Common myeloid progenitor, CD34-positive (primary cell): ENCODE results near the gene ZCCHC24.

ENCODE experiments used
- CTCF ChIA-PET: fragments of 350-600 bp; sonication (Branson Sonifier 250); formaldehyde crosslinking; loops from one replicate; lab custom pipeline; 2021; ENCODE audit warnings: antibody characterized with exemption; lab: Charles Lee
- POLR2A ChIA-PET: fragments of 350-600 bp; sonication (Branson Sonifier 250); formaldehyde crosslinking; loops from one replicate; lab custom pipeline; 2021; ENCODE audit warnings: antibody characterized with exemption; lab: Charles Lee
- DNase-seq, 3 donors: peaks; one replicate each; pipeline versions ENCODE4 v3.0.0 to v3.0.0-alpha.2; 2013
- H3K27ac ChIP-seq, 2 experiments: 1 replicate in 1 of 2; 2 replicates in 1 of 2; pipeline ENCODE4 v1.7.0; 2013; ENCODE audit warnings: inconsistent platforms in 2 of 2, low read length in 2 of 2, mild to moderate bottlenecking in 2 of 2, low read depth in 1 of 2, moderate library complexity in 1 of 2; ENCODE audit not compliant: severe bottlenecking in 2 of 2, insufficient read depth in 1 of 2, poor library complexity in 1 of 2
- H3K27me3 ChIP-seq, 5 experiments: replicated peaks in 2 of 5; 1 replicate in 3 of 5; 2 replicates in 2 of 5; pipeline versions ENCODE4 v1.6.1 to v1.7.0; 2013; ENCODE audit warnings: low read length in 4 of 5, mild to moderate bottlenecking in 2 of 5, moderate library complexity in 2 of 5, inconsistent platforms in 1 of 5; ENCODE audit not compliant: insufficient read depth in 5 of 5, control insufficient read depth in 4 of 5
- H3K36me3 ChIP-seq, 4 experiments: 1 replicate in 2 of 4; 2 replicates in 2 of 4; pipeline versions ENCODE4 v1.6.1 to v1.7.0; 2013; ENCODE audit warnings: low read length in 3 of 4, control low read depth in 1 of 4, mild to moderate bottlenecking in 1 of 4; ENCODE audit not compliant: control insufficient read depth in 4 of 4, insufficient read depth in 4 of 4
- H3K4me1 ChIP-seq, 4 experiments: 1 replicate in 3 of 4; 2 replicates in 1 of 4; pipeline versions ENCODE4 v1.6.1 to v1.7.1; 2013; ENCODE audit warnings: low read length in 3 of 4, mild to moderate bottlenecking in 3 of 4, control low read depth in 1 of 4, inconsistent platforms in 1 of 4, moderate library complexity in 1 of 4; ENCODE audit not compliant: control insufficient read depth in 4 of 4, insufficient read depth in 4 of 4; ENCODE audit errors: control extremely low read depth in 1 of 4
- H3K4me3 ChIP-seq, 7 experiments: 1 replicate in 4 of 7; 2 replicates in 3 of 7; pipeline versions ENCODE4 v1.5.1 to v1.7.0; 2013; ENCODE audit warnings: mild to moderate bottlenecking in 7 of 7, low read length in 6 of 7, moderate library complexity in 6 of 7, inconsistent platforms in 2 of 7, low read depth in 2 of 7, control low read depth in 1 of 7; ENCODE audit not compliant: insufficient read depth in 4 of 7, control insufficient read depth in 1 of 7; ENCODE audit errors: extremely low read depth in 1 of 7
- H3K9me3 ChIP-seq, 5 experiments: 1 replicate in 4 of 5; 2 replicates in 1 of 5; pipeline versions ENCODE4 v1.6.1 to v1.7.1; 2013; ENCODE audit warnings: low read length in 4 of 5, mild to moderate bottlenecking in 2 of 5, inconsistent platforms in 1 of 5, low read depth in 1 of 5, moderate library complexity in 1 of 5; ENCODE audit not compliant: control insufficient read depth in 4 of 5, insufficient read depth in 2 of 5; ENCODE audit errors: control extremely low read depth in 1 of 5
- WGBS: methylation state at CpG from one replicate; pipeline ENCODE4 v1.1.5; 2013; ENCODE audit not compliant: insufficient coverage; 5-methylcytosine and 5-hydroxymethylcytosine counted together

The ZCCHC24 gene

GRCh38 chr10:79399223-79399831, 46.1 kb downstream of the ZCCHC24 start:
- 16% methylated on average over 12 of the region's 15 CpGs for WGBS
- no peaks in the 10 kb centered on the region for H3K36me3 ChIP-seq
- no peak overlapping the region for H3K27ac ChIP-seq
- H3K9me3 ChIP-seq, result no peaks in the 10 kb centered on the region
- H3K4me1 ChIP-seq, result peaks cover 2 to 33% (median 24%) of the 10 kb centered on the region in 4 experiments
- CTCF ChIA-PET, result interaction anchor here (0.7 to 3.9 kb wide), 7 partner anchors 8 to 88 kb away, joined by 3 to 19 read pairs (median 5); no protein-coding TSS in a partner anchor
- peaks cover 0 to 12% (median under 1%) of the 10 kb centered on the region in 5 experiments for H3K27me3 ChIP-seq
- no peak for DNase-seq
- POLR2A ChIA-PET, result no interaction called here
- no peak overlapping the region for H3K4me3 ChIP-seq

GRCh38 chr10:79398642-79399041, 46.8 kb downstream of the ZCCHC24 start:
- POLR2A ChIA-PET, result no interaction called here
- no peak for DNase-seq
- no peak overlapping the region for H3K27ac ChIP-seq
- no peak overlapping the region for H3K4me3 ChIP-seq
- no peaks in the 10 kb centered on the region for H3K36me3 ChIP-seq
- H3K4me1 ChIP-seq, result peaks cover 2 to 26% (median 17%) of the 10 kb centered on the region in 4 experiments
- CTCF ChIA-PET, result interaction anchor here (1.6 to 3.9 kb wide), 4 partner anchors 8 to 69 kb away, joined by 4 to 19 read pairs (median 8); no protein-coding TSS in a partner anchor
- 96% methylated on average over 4 of the region's 4 CpGs for WGBS
- peaks cover 0 to 12% (median 0%) of the 10 kb centered on the region in 5 experiments for H3K27me3 ChIP-seq
- H3K9me3 ChIP-seq, result no peaks in the 10 kb centered on the region

- H3K27ac ChIP-seq, result no peak overlapping the region
- 86% methylated on average over 16 of the region's 17 CpGs for WGBS
Observed at GRCh38 chr10:79397575-79398303, 47.7 kb downstream of the ZCCHC24 start.

GRCh38 chr10:79397051-79397450, 48.4 kb downstream of the ZCCHC24 start:
- CTCF ChIA-PET, result interaction anchor here (1.1 to 2.1 kb wide), 3 partner anchors 17 to 91 kb away, joined by 3 to 6 read pairs (median 5); no protein-coding TSS in a partner anchor
- Histone ChIP-seq H3K9me3 (no peaks in the 10 kb centered on the region), H3K36me3 (no peaks in the 10 kb centered on the region), H3K4me3 (no peak overlapping the region), H3K27me3 (no peaks in the 10 kb centered on the region), H3K4me1 (peaks cover 0 to 14% (median 9%) of the 10 kb centered on the region in 4 experiments), H3K27ac (no peak overlapping the region)
- WGBS, result 98% methylated on average over 5 of the region's 6 CpGs
- POLR2A ChIA-PET, result no interaction called here
- DNase-seq, result no peak

More at GRCh38 chr10:79397575-79398303, 47.7 kb downstream of the ZCCHC24 start:
- Histone ChIP-seq H3K9me3 (no peaks in the 10 kb centered on the region), H3K4me3 (no peak overlapping the region), H3K36me3 (no peaks in the 10 kb centered on the region), H3K4me1 (peaks cover 0 to 17% (median 9%) of the 10 kb centered on the region in 4 experiments), H3K27me3 (peaks cover 0 to 4% (median 0%) of the 10 kb centered on the region in 5 experiments)
- DNase-seq, result no peak
- ChIA-PET CTCF (interaction anchor here (1.1 to 3.9 kb wide), 5 partner anchors 9 to 90 kb away, joined by 3 to 19 read pairs (median 5); no protein-coding TSS in a partner anchor), POLR2A (no interaction called here)

- H3K4me3 ChIP-seq, result no peak overlapping the region
- no peaks in the 10 kb centered on the region for H3K9me3 ChIP-seq
- ChIA-PET CTCF (interaction anchor here (1.0 to 2.1 kb wide), 7 partner anchors 17 to 92 kb away, joined by 3 to 7 read pairs (median 5); no protein-coding TSS in a partner anchor), POLR2A (no interaction called here)
- DNase-seq, result no peak
- no peaks in the 10 kb centered on the region for H3K27me3 ChIP-seq
- 92% methylated on average over 4 of the region's 5 CpGs for WGBS
- H3K4me1 ChIP-seq, result peaks cover 0 to 14% (median 9%) of the 10 kb centered on the region in 4 experiments
- no peaks in the 10 kb centered on the region for H3K36me3 ChIP-seq
- no peak overlapping the region for H3K27ac ChIP-seq
Observed at GRCh38 chr10:79396520-79396919, 48.9 kb downstream of the ZCCHC24 start.

GRCh38 chr10:79394664-79395063, 50.8 kb downstream of the ZCCHC24 start:
- Histone ChIP-seq H3K36me3 (no peaks in the 10 kb centered on the region), H3K4me3 (no peak overlapping the region), H3K4me1 (peaks cover 3 to 21% (median 15%) of the 10 kb centered on the region in 4 experiments), H3K27me3 (no peaks in the 10 kb centered on the region), H3K9me3 (no peaks in the 10 kb centered on the region), H3K27ac (no peak overlapping the region)
- POLR2A ChIA-PET, result no interaction called here
- DNase-seq, result no peak
- 97% methylated on average over 5 of the region's 5 CpGs for WGBS
- CTCF ChIA-PET, result interaction anchor here (0.6 to 1.9 kb wide), 3 partner anchors 20 to 1841 kb away, joined by 3 to 7 read pairs (median 3); no protein-coding TSS in a partner anchor
